ENCODE data around the gene GRHPR. TPM values are rescaled to one million over a fixed set of nuclear protein-coding genes. Genes with fewer than 3 reads are reported as not detected.
"Not testable (repeated sequence)": the region's sequence is repeated elsewhere in the genome, so short reads cannot be mapped to it uniquely, and the experiment has no call there.

Gene GRHPR
- polyA plus RNA-seq, 12 donors = 79.8 to 113 (median 101) TPM; not detected in 1

- no peak for DNase-seq
Observed at GRCh38 chr9:37476930-37477329, 54.4 kb downstream of the GRHPR start.

GRCh38 chr9:37477443-37477842 lies 54.9 kb downstream of the GRHPR start:
- DNase-seq = not testable (repeated sequence)

GRCh38 chr9:37477987-37478619 lies 55.6 kb downstream of the GRHPR start:
- DNase-seq = not testable (repeated sequence)

GRCh38 chr9:37480759-37481158 lies 58.3 kb downstream of the GRHPR start:
- no peak for DNase-seq

GRCh38 chr9:37485389-37486255 lies 63.1 kb downstream of the GRHPR start, which contains the start of gene POLR1E:
Gene POLR1E (plus strand): TSS chr9:37485948. CDS start chr9:37486048, 100 bp downstream.
- peak; percentile 88 for DNase-seq

GRCh38 chr9:37486256-37486615 lies 63.7 kb downstream of the GRHPR start:
- no peak for DNase-seq

Other genes with a start within 250 kb of the GRHPR start
- 10 to 100 TPM in 11 of 12 donors, not detected in 1; 13.9 to 21.1 (median 16.8) TPM for gene ZBTB5, start 42.8 kb downstream of the GRHPR start, polyA plus RNA-seq (ENCODE audit: insufficient read length in 12 of 12)
- 10 to 100 TPM in 11 of 12 donors, not detected in 1; 17.4 to 30.8 (median 28.5) TPM for gene POLR1E, start 63.3 kb downstream of the GRHPR start, polyA plus RNA-seq (ENCODE audit: insufficient read length in 12 of 12)
- gene FBXO10, start 153.7 kb downstream of the GRHPR start, polyA plus RNA-seq (ENCODE audit: insufficient read length in 12 of 12) = 10 to 100 TPM in 11 of 12 donors, not detected in 1; 20.3 to 45.1 (median 34.8) TPM
- 100 to 1,000 TPM in 1 of 12 donors, 10 to 100 TPM in 10, not detected in 1; 59.7 to 101 (median 76.5) TPM for gene TOMM5, start 169.9 kb downstream of the GRHPR start, polyA plus RNA-seq (ENCODE audit: insufficient read length in 12 of 12)
- gene FRMPD1, start 228.3 kb downstream of the GRHPR start, polyA plus RNA-seq (ENCODE audit: insufficient read length in 12 of 12) = 10 to 100 TPM in 7 of 12 donors, 1 to 10 TPM in 4, not detected in 1; 4.7 to 18.8 (median 10.9) TPM

All from muscle of arm (tissue), 12 donors.